HEK293 (cell line): ENCODE data around the gene ELL2.

Experiments
- CTCF ChIA-PET: fragments of 350-600 bp; formaldehyde crosslinking; extraction: SDS; loops from one replicate; lab custom pipeline; 2021; ENCODE audit warnings: antibody characterized with exemption; lab: Yijun Ruan, JAX
- POLR2A ChIA-PET: fragments of 300-600 bp; formaldehyde crosslinking; extraction: SDS; loops from one replicate; lab custom pipeline; 2020; ENCODE audit warnings: antibody characterized with exemption, inconsistent platforms; lab: Yijun Ruan, JAX
- H3K27ac ChIP-seq: fragments of 200-500 bp; sonication (Bioruptor generic); 2 replicates; pipeline ENCODE4 v1.5.1; 2014; ENCODE audit warnings: low read depth, low read length, control low read depth, inconsistent platforms; ENCODE audit errors: extremely low read depth
- H3K36me3 ChIP-seq, 2 experiments: fragments of 200-500 bp in 1 of 2; sonication (Bioruptor generic) in 1 of 2; 1 replicate in 1 of 2; 2 replicates in 1 of 2; pipeline ENCODE4 v1.5.1; 2014 to 2017; ENCODE audit warnings: inconsistent platforms in 2 of 2, low read length in 2 of 2; ENCODE audit not compliant: control insufficient read depth in 2 of 2, insufficient read depth in 1 of 2
- H3K4me1 ChIP-seq: fragments of 200-500 bp; sonication (Bioruptor generic); 2 replicates; pipeline ENCODE4 v1.5.1; 2014; ENCODE audit warnings: mild to moderate bottlenecking, low read length, inconsistent platforms; ENCODE audit not compliant: control insufficient read depth, insufficient read depth
- H3K4me3 ChIP-seq: 2 replicates; pipeline ENCODE4 v1.5.1; 2011; ENCODE audit warnings: low read depth, mild to moderate bottlenecking, control low read depth, low read length, moderate library complexity
- H3K9me3 ChIP-seq: fragments of 200-500 bp; sonication (Bioruptor generic); 2 replicates; pipeline ENCODE4 v1.5.1; 2014; ENCODE audit warnings: low read depth, low read length, inconsistent platforms; ENCODE audit not compliant: control insufficient read depth, insufficient read depth
- FEZF1 ChIP-seq: fragments of 450-650 bp; formaldehyde crosslinking; IDR thresholded peaks from 2 replicates; pipeline ENCODE4 v1.5.1; 2016; ENCODE audit warnings: missing biosample characterization, missing genetic modification characterization
- OSR2 ChIP-seq: fragments of 450-650 bp; formaldehyde crosslinking; IDR thresholded peaks from 2 replicates; pipeline ENCODE4 v1.5.1; 2016; ENCODE audit warnings: missing biosample characterization, missing genetic modification characterization
- ZBTB7A ChIP-seq: fragments of 450-650 bp; formaldehyde crosslinking; IDR thresholded peaks from 2 replicates; pipeline ENCODE4 v1.5.1; 2016; ENCODE audit warnings: low read depth, missing biosample characterization, missing genetic modification characterization
- ZFP37 ChIP-seq: fragments of 450-650 bp; formaldehyde crosslinking; IDR thresholded peaks from 2 replicates; pipeline ENCODE4 v1.5.1; 2016; ENCODE audit warnings: missing biosample characterization, missing genetic modification characterization
- ZNF155 ChIP-seq: fragments of 450-650 bp; formaldehyde crosslinking; IDR thresholded peaks from 2 replicates; pipeline ENCODE4 v1.5.1; 2016; ENCODE audit warnings: missing biosample characterization, missing genetic modification characterization
- ZNF169 ChIP-seq: fragments of 450-650 bp; formaldehyde crosslinking; IDR thresholded peaks from 2 replicates; pipeline ENCODE4 v1.5.1; 2016; ENCODE audit warnings: missing biosample characterization, missing genetic modification characterization
- ZNF184 ChIP-seq: fragments of 450-650 bp; IDR thresholded peaks from 2 replicates; pipeline ENCODE4 v1.5.1; 2018; ENCODE audit warnings: missing biosample characterization, mild to moderate bottlenecking, missing genetic modification characterization
- ZNF19 ChIP-seq: fragments of 450-650 bp; formaldehyde crosslinking; IDR thresholded peaks from 2 replicates; pipeline ENCODE4; 2016; ENCODE audit warnings: missing biosample characterization, missing genetic modification characterization, low read depth
- ZNF223 ChIP-seq: fragments of 450-650 bp; formaldehyde crosslinking; IDR thresholded peaks from 2 replicates; pipeline ENCODE4 v1.5.1; 2016; ENCODE audit warnings: missing biosample characterization, missing genetic modification characterization
- ZNF23 ChIP-seq: fragments of 450-650 bp; formaldehyde crosslinking; IDR thresholded peaks from 2 replicates; pipeline ENCODE4 v1.5.1; 2016; ENCODE audit warnings: missing biosample characterization, missing genetic modification characterization, borderline replicate concordance
- ZNF335 ChIP-seq: fragments of 450-650 bp; formaldehyde crosslinking; conservative IDR thresholded peaks from 2 replicates; pipeline ENCODE4 v1.5.1; 2016; ENCODE audit warnings: missing biosample characterization, missing genetic modification characterization
- ZNF449 ChIP-seq: fragments of 450-650 bp; formaldehyde crosslinking; IDR thresholded peaks from 2 replicates; pipeline ENCODE4 v1.5.1; 2017; ENCODE audit warnings: missing biosample characterization, mild to moderate bottlenecking, missing genetic modification characterization, moderate library complexity
- ZNF549 ChIP-seq: fragments of 450-650 bp; IDR thresholded peaks from 2 replicates; pipeline ENCODE4 v1.5.1; 2018; ENCODE audit warnings: missing biosample characterization, missing genetic modification characterization, mild to moderate bottlenecking, inconsistent platforms, moderate library complexity
- ZNF561 ChIP-seq: fragments of 450-650 bp; IDR thresholded peaks from 2 replicates; pipeline ENCODE4 v1.5.1; 2018; ENCODE audit warnings: missing biosample characterization, missing genetic modification characterization, borderline replicate concordance
- ZNF626 ChIP-seq: fragments of 450-650 bp; sonication (Bioruptor Pico); formaldehyde crosslinking; IDR thresholded peaks from 2 replicates; pipeline ENCODE4 v1.5.1; 2018; ENCODE audit warnings: missing biosample characterization, missing genetic modification characterization, inconsistent platforms
- ZNF670 ChIP-seq: fragments of 450-650 bp; formaldehyde crosslinking; IDR thresholded peaks from 2 replicates; pipeline ENCODE4 v1.5.1; 2016; ENCODE audit warnings: missing biosample characterization, missing genetic modification characterization, low read depth
- TF ChIP-seq, protein P1 (sequence below): fragments of 450-650 bp; formaldehyde crosslinking; IDR thresholded peaks from 2 replicates; pipeline ENCODE4 v1.5.1; 2016; ENCODE audit warnings: missing biosample characterization, missing genetic modification characterization

ELL2 gene

GRCh38 chr5:95842854-95843544, 118.7 kb downstream of the ELL2 start (continued):
- TF ChIP-seq, protein P1, sequence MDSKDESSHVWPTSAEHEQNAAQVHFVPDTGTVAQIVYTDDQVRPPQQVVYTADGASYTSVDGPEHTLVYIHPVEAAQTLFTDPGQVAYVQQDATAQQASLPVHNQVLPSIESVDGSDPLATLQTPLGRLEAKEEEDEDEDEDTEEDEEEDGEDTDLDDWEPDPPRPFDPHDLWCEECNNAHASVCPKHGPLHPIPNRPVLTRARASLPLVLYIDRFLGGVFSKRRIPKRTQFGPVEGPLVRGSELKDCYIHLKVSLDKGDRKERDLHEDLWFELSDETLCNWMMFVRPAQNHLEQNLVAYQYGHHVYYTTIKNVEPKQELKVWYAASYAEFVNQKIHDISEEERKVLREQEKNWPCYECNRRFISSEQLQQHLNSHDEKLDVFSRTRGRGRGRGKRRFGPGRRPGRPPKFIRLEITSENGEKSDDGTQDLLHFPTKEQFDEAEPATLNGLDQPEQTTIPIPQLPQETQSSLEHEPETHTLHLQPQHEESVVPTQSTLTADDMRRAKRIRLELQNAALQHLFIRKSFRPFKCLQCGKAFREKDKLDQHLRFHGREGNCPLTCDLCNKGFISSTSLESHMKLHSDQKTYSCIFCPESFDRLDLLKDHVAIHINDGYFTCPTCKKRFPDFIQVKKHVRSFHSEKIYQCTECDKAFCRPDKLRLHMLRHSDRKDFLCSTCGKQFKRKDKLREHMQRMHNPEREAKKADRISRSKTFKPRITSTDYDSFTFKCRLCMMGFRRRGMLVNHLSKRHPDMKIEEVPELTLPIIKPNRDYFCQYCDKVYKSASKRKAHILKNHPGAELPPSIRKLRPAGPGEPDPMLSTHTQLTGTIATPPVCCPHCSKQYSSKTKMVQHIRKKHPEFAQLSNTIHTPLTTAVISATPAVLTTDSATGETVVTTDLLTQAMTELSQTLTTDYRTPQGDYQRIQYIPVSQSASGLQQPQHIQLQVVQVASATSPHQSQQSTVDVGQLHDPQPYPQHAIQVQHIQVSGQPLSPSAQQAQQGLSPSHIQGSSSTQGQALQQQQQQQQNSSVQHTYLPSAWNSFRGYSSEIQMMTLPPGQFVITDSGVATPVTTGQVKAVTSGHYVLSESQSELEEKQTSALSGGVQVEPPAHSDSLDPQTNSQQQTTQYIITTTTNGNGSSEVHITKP (tag by site-specific recombination), result peak; percentile 69
- TF ChIP-seq ZFP37 (tag by site-specific recombination), result peak; percentile 62; the same call in 1 of the 2 replicates

- Histone ChIP-seq H3K36me3 (no peaks in the 10 kb centered on the region; a peak in 1 of 3 replicates), H3K9me3 (no peaks in the 10 kb centered on the region), H3K4me3 (no peak overlapping the region), H3K27ac (no peak overlapping the region), H3K4me1 (no peaks in the 10 kb centered on the region)
- TF ChIP-seq ZNF449 (tag by site-specific recombination), result peak; percentile 82
- no peak for TF ChIP-seq FEZF1 (tag by site-specific recombination)
- ChIA-PET POLR2A (no interaction called here), CTCF (interaction anchor here (0.8 to 3.3 kb wide), 4 partner anchors 61 to 197 kb away, joined by 3 to 13 read pairs (median 8); partner anchors contain the start of gene RFESD)
Observed at GRCh38 chr5:95841914-95842812, 119.5 kb downstream of the ELL2 start.

DNA sequence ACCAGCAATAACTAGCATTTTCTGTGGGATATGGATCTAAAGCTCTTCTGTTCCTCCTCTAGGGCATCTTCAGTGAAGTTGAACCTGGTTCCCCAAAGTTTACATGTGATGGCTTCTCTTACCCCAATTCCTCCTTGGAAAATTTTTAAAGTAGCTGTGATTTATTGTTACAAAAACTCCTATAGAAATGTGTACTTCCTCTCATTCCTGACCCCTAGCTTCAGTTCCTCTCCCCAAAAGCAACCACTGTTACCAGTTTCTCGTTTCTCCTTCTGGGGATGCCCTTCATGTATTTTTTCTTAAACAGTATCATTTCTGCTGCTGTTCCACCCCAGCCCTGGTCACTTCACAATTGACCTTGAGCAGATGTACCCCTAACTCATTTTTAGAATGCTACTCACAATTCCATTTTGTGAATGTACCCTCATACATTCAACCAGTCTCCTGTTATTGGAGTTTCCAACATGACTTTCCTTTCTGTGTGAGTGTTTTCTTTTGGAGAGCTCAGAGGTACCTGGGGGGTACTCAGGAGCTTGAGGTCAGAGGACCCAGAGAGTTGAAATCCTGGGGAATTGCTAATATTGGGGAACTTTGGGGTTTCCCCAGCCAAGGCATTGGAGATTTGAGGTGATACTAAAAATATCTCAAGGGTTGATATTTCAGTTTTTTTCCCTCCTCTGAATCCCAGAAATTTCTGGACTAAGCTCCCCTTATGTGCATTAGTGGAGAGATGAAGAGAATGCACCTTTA, 120.5 kb downstream of the ELL2 start:
- TF ChIP-seq ZNF169 (tag by site-specific recombination) (no peak), ZNF223 (no peak), ZNF184 (tag by site-specific recombination) (no peak), ZNF335 (no peak), ZNF561 (no peak), ZNF549 (tag by site-specific recombination) (no peak), ZBTB7A (tag by site-specific recombination) (no peak), ZNF19 (tag by site-specific recombination) (no peak), OSR2 (tag by site-specific recombination) (no peak), ZNF626 (tag by site-specific recombination) (no peak), ZNF155 (no peak), ZNF670 (tag by site-specific recombination) (no peak), ZNF23 (tag by site-specific recombination) (no peak)
- ChIA-PET CTCF (interaction anchor here (1.0 to 3.3 kb wide), 3 partner anchors 60 to 196 kb away, joined by 6 to 13 read pairs (median 8); no protein-coding TSS in a partner anchor), POLR2A (no interaction called here)
- Histone ChIP-seq H3K27ac (no peak overlapping the region), H3K4me3 (no peak overlapping the region), H3K4me1 (no peaks in the 10 kb centered on the region), H3K36me3 (no peaks in the 10 kb centered on the region; a peak in 1 of 3 replicates), H3K9me3 (no peaks in the 10 kb centered on the region)
